Dermis blood vessel endothelial cell (primary cell): ENCODE measurements around the gene TMEM178B. TPM values are rescaled to one million over a fixed set of nuclear protein-coding genes. Genes with fewer than 3 reads are reported as not detected.
A peak's percentile ranks its signal among the peaks of the same experiment; 100 is the strongest.
"Not testable (repeated sequence)": the region's sequence is repeated elsewhere in the genome, so short reads cannot be mapped to it uniquely, and the experiment has no call there.

Experiments used
- DNase-seq: peaks from one replicate; pipeline ENCODE4 v3.0.0; 2010
- total RNA-seq: library from RNA; depleted of rRNA; stranded (reverse); fragments of >200 nt; gene quantifications from 2 replicates; pipeline ENCODE4 v1.2.3, GENCODE V29; 2014

TMEM178B gene
- total RNA-seq, 1 donor from 2014 or later = 0.34 TPM

- DNase-seq = peak; percentile 18
Observed at GRCh38 chr7:141074162-141074991, 513 bp downstream of the TMEM178B start.

GRCh38 chr7:141074997-141075396, 1.1 kb downstream of the TMEM178B start:
- DNase-seq = no peak

GRCh38 chr7:141076377-141076776, 2.5 kb downstream of the TMEM178B start:
- DNase-seq = no peak

GRCh38 chr7:141079219-141079618, 5.4 kb downstream of the TMEM178B start:
- no peak for DNase-seq

GRCh38 chr7:141089490-141089889, 15.6 kb downstream of the TMEM178B start:
- DNase-seq = not testable (repeated sequence)

- DNase-seq = no peak
Observed at GRCh38 chr7:141094336-141095070, 20.6 kb downstream of the TMEM178B start.

- peak; percentile 20 for DNase-seq
Observed at GRCh38 chr7:141097430-141097829, 23.6 kb downstream of the TMEM178B start.

GRCh38 chr7:141102436-141102835, 28.6 kb downstream of the TMEM178B start:
- no peak for DNase-seq

- DNase-seq = no peak
Observed at GRCh38 chr7:141103847-141104429, 30.1 kb downstream of the TMEM178B start.

- DNase-seq = no peak
Observed at GRCh38 chr7:141113131-141113530, 39.3 kb downstream of the TMEM178B start.

- DNase-seq = no peak
Observed at GRCh38 chr7:141114029-141114664, 40.3 kb downstream of the TMEM178B start.

GRCh38 chr7:141115965-141116364, 42.1 kb downstream of the TMEM178B start:
- DNase-seq = no peak

GRCh38 chr7:141116661-141117060, 42.8 kb downstream of the TMEM178B start:
- DNase-seq = not testable (repeated sequence)

- DNase-seq = no peak
Observed at GRCh38 chr7:141118767-141119166, 44.9 kb downstream of the TMEM178B start.

GRCh38 chr7:141119187-141119586, 45.3 kb downstream of the TMEM178B start:
- DNase-seq = no peak

GRCh38 chr7:141122736-141123135, 48.9 kb downstream of the TMEM178B start:
- no peak for DNase-seq

GRCh38 chr7:141123522-141123921, 49.7 kb downstream of the TMEM178B start:
- DNase-seq = no peak

- DNase-seq = no peak
Observed at GRCh38 chr7:141126107-141126506, 52.2 kb downstream of the TMEM178B start.

- no peak for DNase-seq
Observed at GRCh38 chr7:141128506-141128905, 54.6 kb downstream of the TMEM178B start.

- no peak for DNase-seq
Observed at GRCh38 chr7:141128931-141129330, 55.1 kb downstream of the TMEM178B start.

- DNase-seq = no peak
Observed at GRCh38 chr7:141132671-141133070, 58.8 kb downstream of the TMEM178B start.

- DNase-seq = no peak
Observed at GRCh38 chr7:141133646-141134045, 59.8 kb downstream of the TMEM178B start.

GRCh38 chr7:141142058-141142457, 68.2 kb downstream of the TMEM178B start:
- no peak for DNase-seq
